ENCODE data around the gene NT5DC4. TPM values are rescaled to one million over a fixed set of nuclear protein-coding genes. Genes with fewer than 3 reads are reported as not detected.

The NT5DC4 gene
- total RNA-seq, 4 donors from 2014 or later: not detected

DNA sequence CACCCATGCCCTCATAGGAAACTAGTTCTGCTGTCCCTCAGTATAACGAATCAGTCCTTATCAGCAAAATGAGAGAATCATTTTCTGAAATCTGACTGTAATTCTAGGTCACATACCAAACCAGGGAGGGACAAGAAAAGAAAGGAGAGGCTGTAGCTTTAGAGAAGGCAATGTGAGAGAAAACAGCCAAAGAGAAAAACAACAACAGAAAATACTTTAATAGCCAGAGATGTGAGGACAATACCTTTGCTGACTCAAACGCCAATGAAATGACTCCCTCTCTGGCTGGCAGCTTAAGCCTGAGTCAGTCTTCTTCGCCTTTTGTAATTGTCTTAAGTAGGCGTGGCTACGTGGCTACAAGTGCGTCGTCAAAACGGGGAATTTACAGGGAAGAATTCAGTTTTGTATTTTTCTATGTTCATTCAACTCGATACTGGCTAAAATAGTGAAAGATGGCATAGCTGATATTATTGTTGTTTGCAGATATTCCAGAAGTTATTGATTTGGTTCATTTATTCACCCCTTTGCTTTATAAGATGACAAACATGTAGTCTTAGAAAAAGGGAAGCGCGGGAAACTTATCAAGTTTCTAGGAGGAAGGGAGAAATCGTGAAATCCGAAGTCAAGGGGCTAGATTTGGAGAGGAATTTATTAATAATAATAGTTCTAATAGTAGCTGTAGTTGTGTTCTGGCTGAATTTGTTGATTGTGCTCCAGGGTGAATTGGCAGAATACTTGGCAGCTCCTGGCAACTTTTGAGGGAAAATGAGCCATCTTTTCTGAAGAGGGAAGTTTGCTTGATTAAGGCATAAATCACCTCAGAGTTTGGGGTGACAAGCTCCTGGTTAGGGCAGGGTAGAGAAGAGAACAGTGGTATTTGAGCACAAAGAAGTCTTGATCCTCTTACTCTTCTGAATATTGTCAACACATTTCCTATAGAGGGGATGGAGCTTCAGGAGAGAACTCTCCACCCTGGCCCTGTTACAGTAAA is 63.7 kb downstream of the NT5DC4 start, which contains the start of gene IL1A:
TSS of gene IL1A (minus strand) at position 295 of the 991 bp plus-strand sequence. CDS start 723 bp downstream, outside the sequence.
- Histone ChIP-seq H3K9me3 (no peaks in the 10 kb centered on the region), H3K4me3 (no peak within 1 kb of the TSS), H3K27ac (replicated peaks in 1 of 4) (no peak within 1 kb of the TSS), H3K4me1 (no peaks in the 10 kb centered on the region), H3K36me3 (no peaks in the 10 kb centered on the region), H3K27me3 (no peaks in the 10 kb centered on the region)
- no peak for DNase-seq (ENCODE audit: extremely low spot score)
- intact Hi-C loops (cut with DNase I): no loop called here
- TF ChIP-seq POLR2AphosphoS5 (IDR thresholded peaks at IDR 0.05) (no peak), EP300 (IDR thresholded peaks at IDR 0.05) (no peak)
- 47% methylated on average over 13 of the region's 13 CpGs for WGBS

DNA sequence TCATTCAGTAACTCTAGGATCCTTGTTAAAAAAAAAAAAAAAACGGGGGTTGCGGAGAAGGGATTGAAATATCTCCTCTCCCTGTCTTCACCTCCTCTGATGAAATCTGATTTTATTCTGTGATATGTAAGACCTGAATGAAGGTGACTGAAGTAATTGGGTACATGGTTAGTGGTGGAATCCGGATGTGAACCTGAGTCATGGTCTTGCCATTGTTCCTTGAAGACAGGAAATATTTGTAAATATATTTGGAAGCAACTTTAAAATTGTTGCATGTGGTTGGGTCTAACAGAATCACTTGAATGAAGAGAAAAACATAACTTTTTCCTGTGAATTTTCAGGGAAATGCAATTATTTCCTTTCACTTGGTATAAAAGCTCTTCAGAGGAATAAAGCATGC is 66.5 kb downstream of the NT5DC4 start:
- no peak overlapping the region for H3K27ac ChIP-seq (replicated peaks in 1 of 4)
- no peak for DNase-seq (ENCODE audit: extremely low spot score)
- TF ChIP-seq, protein P1, sequence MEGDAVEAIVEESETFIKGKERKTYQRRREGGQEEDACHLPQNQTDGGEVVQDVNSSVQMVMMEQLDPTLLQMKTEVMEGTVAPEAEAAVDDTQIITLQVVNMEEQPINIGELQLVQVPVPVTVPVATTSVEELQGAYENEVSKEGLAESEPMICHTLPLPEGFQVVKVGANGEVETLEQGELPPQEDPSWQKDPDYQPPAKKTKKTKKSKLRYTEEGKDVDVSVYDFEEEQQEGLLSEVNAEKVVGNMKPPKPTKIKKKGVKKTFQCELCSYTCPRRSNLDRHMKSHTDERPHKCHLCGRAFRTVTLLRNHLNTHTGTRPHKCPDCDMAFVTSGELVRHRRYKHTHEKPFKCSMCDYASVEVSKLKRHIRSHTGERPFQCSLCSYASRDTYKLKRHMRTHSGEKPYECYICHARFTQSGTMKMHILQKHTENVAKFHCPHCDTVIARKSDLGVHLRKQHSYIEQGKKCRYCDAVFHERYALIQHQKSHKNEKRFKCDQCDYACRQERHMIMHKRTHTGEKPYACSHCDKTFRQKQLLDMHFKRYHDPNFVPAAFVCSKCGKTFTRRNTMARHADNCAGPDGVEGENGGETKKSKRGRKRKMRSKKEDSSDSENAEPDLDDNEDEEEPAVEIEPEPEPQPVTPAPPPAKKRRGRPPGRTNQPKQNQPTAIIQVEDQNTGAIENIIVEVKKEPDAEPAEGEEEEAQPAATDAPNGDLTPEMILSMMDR (IDR thresholded peaks at IDR 0.05): no peak
- TF ChIP-seq POLR2AphosphoS5 (IDR thresholded peaks at IDR 0.05) (no peak), EP300 (IDR thresholded peaks at IDR 0.05) (no peak), POLR2A (IDR thresholded peaks at IDR 0.05; ENCODE audit: low read depth) (no peak)
- no peaks in the 10 kb centered on the region for H3K27me3 ChIP-seq
- 85% methylated on average over 3 of the region's 3 CpGs for WGBS
- H3K4me3 ChIP-seq: no peak overlapping the region
- no peaks in the 10 kb centered on the region for H3K4me1 ChIP-seq
- intact Hi-C loops (cut with DNase I): no loop called here
- H3K9me3 ChIP-seq: no peaks in the 10 kb centered on the region
- no peaks in the 10 kb centered on the region for H3K36me3 ChIP-seq

DNA sequence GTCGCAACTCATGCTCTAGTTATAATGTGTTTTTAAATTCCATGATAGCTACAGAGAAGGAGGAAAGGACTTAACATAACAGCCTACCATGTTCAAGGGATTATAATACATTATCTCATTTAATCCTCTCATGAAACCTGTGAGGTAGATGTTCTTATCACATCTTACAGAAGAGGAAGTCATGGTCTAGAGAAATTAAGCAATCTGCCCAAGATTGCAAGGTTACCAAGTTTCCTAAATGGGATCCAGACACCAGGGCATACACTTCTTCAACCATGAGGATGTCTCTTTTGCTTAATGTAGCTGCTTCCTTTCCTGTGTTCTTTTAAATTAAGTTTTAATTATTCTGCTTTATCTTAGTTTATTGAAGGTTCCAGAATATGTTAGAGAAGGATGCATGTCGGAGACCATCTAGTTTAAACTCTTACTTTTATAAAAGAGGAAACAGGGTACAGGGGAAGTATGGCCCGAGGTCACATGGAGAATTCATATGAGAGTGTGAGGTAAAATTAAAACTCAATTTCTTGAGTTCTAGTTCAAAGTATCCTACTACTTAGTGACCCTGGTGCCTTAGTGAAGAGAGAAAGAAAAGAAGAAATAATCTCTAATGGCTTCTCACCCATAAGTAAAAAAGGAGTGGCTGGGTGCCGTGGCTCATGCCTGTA is 67.0 kb downstream of the NT5DC4 start:
- Histone ChIP-seq H3K9me3 (no peaks in the 10 kb centered on the region), H3K36me3 (no peaks in the 10 kb centered on the region), H3K27me3 (no peaks in the 10 kb centered on the region), H3K4me1 (no peaks in the 10 kb centered on the region), H3K4me3 (no peak overlapping the region), H3K27ac (replicated peaks in 1 of 4) (no peak overlapping the region)
- intact Hi-C loops (cut with DNase I): no loop called here
- DNase-seq (ENCODE audit: extremely low spot score): no peak
- WGBS: 82% methylated on average over 4 of the region's 4 CpGs
- TF ChIP-seq POLR2AphosphoS5 (IDR thresholded peaks at IDR 0.05): no peak
- TF ChIP-seq, protein P1 (IDR thresholded peaks at IDR 0.05): no peak
- TF ChIP-seq EP300 (IDR thresholded peaks at IDR 0.05): no peak
- TF ChIP-seq POLR2A (IDR thresholded peaks at IDR 0.05; ENCODE audit: low read depth): no peak

DNA sequence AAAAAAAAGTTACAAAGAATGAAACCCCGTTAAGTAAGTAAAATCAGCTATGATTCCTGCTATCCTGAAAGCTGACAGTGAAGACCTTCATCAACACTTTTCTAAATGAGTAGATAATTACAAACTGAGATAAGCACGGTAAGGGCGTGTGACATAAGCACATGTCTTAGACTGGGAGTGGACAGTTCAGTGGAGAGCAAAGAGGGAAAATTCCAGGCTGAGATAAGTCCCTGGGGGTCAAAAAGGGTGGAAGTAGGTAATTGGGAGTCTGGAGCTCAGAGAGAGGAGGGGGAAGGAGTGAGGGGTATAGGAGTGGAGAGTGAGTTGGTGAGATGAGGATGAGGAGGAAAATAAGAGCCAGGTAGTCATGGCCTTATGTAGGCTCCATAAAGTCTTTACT is 67.8 kb downstream of the NT5DC4 start:
- intact Hi-C loops (cut with DNase I): no loop called here
- peaks cover 0 to 4% (median under 1%) of the 10 kb centered on the region in 4 donors for H3K4me1 ChIP-seq
- TF ChIP-seq, protein P1 (IDR thresholded peaks at IDR 0.05): no peak
- TF ChIP-seq EP300 (IDR thresholded peaks at IDR 0.05) (no peak), POLR2A (IDR thresholded peaks at IDR 0.05; ENCODE audit: low read depth) (no peak)
- H3K4me3 ChIP-seq: no peak overlapping the region
- DNase-seq (ENCODE audit: extremely low spot score): no peak
- no peaks in the 10 kb centered on the region for H3K9me3 ChIP-seq
- H3K27me3 ChIP-seq: no peaks in the 10 kb centered on the region
- 79% methylated on average over 3 of the region's 3 CpGs for WGBS
- H3K36me3 ChIP-seq: no peaks in the 10 kb centered on the region
- no peak overlapping the region for H3K27ac ChIP-seq (replicated peaks in 1 of 4)

Other genes with a start within 250 kb of the NT5DC4 start
- 10 to 100 TPM; 25.8 to 29.2 (median 27.3) TPM for gene TTL, start 238.9 kb upstream of the NT5DC4 start, total RNA-seq
- 10 to 100 TPM in 3 of 4 donors, 1 to 10 TPM in 1; 10.0 to 12.4 (median 10.2) TPM for gene POLR1B, start 178.6 kb upstream of the NT5DC4 start, total RNA-seq
- gene CHCHD5, start 136.4 kb upstream of the NT5DC4 start, total RNA-seq: 10 to 100 TPM; 12.0 to 21.9 (median 16.1) TPM
- gene SLC20A1, start 75.1 kb upstream of the NT5DC4 start, total RNA-seq: 10 to 100 TPM; 12.0 to 34.1 (median 14.9) TPM
- 1 to 10 TPM in 1 of 4 donors, under 1 TPM in 2, not detected in 1; 0.23 to 1.5 (median 0.91) TPM for gene CKAP2L, start 43.6 kb downstream of the NT5DC4 start, total RNA-seq
- gene IL1A, start 63.5 kb downstream of the NT5DC4 start, total RNA-seq: under 1 TPM in 1 of 4 donors, not detected in 3; 0.13 TPM
- 1 to 10 TPM in 1 of 4 donors, not detected in 3; 2.7 TPM for gene IL1B, start 115.8 kb downstream of the NT5DC4 start, total RNA-seq
- not detected for gene IL37, start 190.1 kb downstream of the NT5DC4 start, total RNA-seq